ENCODE results near the gene ILDR2. TPM values are rescaled to one million over a fixed set of nuclear protein-coding genes. Genes with fewer than 3 reads are reported as not detected.
"Not testable (repeated sequence)": the region's sequence is repeated elsewhere in the genome, so short reads cannot be mapped to it uniquely, and the experiment has no call there.

Gene ILDR2
- polyA plus RNA-seq, 1 donor (not counting 4 experiments of a cell fraction or from before 2014, with no cell fraction given) = not detected

GRCh38 chr1:166882893-166883292, 92.4 kb downstream of the ILDR2 start:
- Histone ChIP-seq H3K4me2 (ENCODE audit: control insufficient read depth, extremely low read depth, insufficient read depth, low read depth, low read length) (no peak overlapping the region), H3K4me3 (ENCODE audit: control insufficient read depth in 2 of 3, extremely low read depth in 1 of 3, insufficient read depth in 2 of 3, low read depth in 1 of 3, low read length in 3 of 3) (no peak overlapping the region), H3K9me3 (ENCODE audit: control insufficient read depth, low read depth, low read length) (no peaks in the 10 kb centered on the region), H3K9ac (ENCODE audit: control insufficient read depth, extremely low read depth, insufficient read depth, low read length) (no peak overlapping the region), H2AFZ (ENCODE audit: control insufficient read depth, low read length) (no peak overlapping the region), H3K27me3 (ENCODE audit: control insufficient read depth, extremely low read depth, insufficient read depth, low read length) (peaks cover 15% of the 10 kb centered on the region), H3K79me2 (ENCODE audit: control insufficient read depth, insufficient read depth, low read length) (no peaks in the 10 kb centered on the region), H3K36me3 (ENCODE audit: control insufficient read depth in 2 of 2, extremely low read depth in 1 of 2, insufficient read depth in 2 of 2, low read length in 2 of 2) (no peaks in the 10 kb centered on the region), H3K27ac (ENCODE audit: control insufficient read depth, insufficient read depth, low read length) (no peak overlapping the region), H3K4me1 (ENCODE audit: control insufficient read depth, extremely low read depth, insufficient read depth, low read length) (no peaks in the 10 kb centered on the region), H4K20me1 (ENCODE audit: control insufficient read depth, extremely low read depth, insufficient read depth, low read length) (no peaks in the 10 kb centered on the region), H3K9me1 (ENCODE audit: control insufficient read depth, extremely low read depth, insufficient read depth, low read length) (no peaks in the 10 kb centered on the region)
- no peak for DNase-seq (ENCODE audit: low read depth, low spot score)
- FAIRE-seq = no peak
- no peak for TF ChIP-seq CTCF (optimal IDR thresholded peaks at IDR 0.05 in 1 of 3, IDR thresholded peaks at IDR 0.05 in 1 of 3, conservative IDR thresholded peaks at IDR 0.05 in 1 of 3; ENCODE audit: extremely low read depth in 1 of 3, insufficient read depth in 2 of 3, low read length in 3 of 3)
- no peak for TF ChIP-seq EZH2 (IDR thresholded peaks at IDR 0.05; ENCODE audit: low read length)
- dilution Hi-C loops (cut with MboI; ENCODE audit: extremely low pct_ligation_motif_present, low sequenced_read_pairs) = no loop called here

GRCh38 chr1:166878173-166878917, 97.0 kb downstream of the ILDR2 start:
- H3K9me3 ChIP-seq (ENCODE audit: control insufficient read depth, low read depth, low read length); dilution Hi-C loops (cut with MboI; ENCODE audit: extremely low pct_ligation_motif_present, low sequenced_read_pairs): not testable (repeated sequence)

GRCh38 chr1:166876540-166876838, 98.9 kb downstream of the ILDR2 start:
- Histone ChIP-seq H3K9me1 (ENCODE audit: control insufficient read depth, extremely low read depth, insufficient read depth, low read length) (no peaks in the 10 kb centered on the region), H3K9me3 (ENCODE audit: control insufficient read depth, low read depth, low read length) (no peaks in the 10 kb centered on the region), H3K79me2 (ENCODE audit: control insufficient read depth, insufficient read depth, low read length) (peaks cover 24% of the 10 kb centered on the region), H3K4me3 (ENCODE audit: control insufficient read depth in 2 of 3, extremely low read depth in 1 of 3, insufficient read depth in 2 of 3, low read depth in 1 of 3, low read length in 3 of 3) (peak overlapping the region; percentile 63 to 68 (median 66)), H3K4me1 (ENCODE audit: control insufficient read depth, extremely low read depth, insufficient read depth, low read length) (peaks cover 6% of the 10 kb centered on the region), H3K4me2 (ENCODE audit: control insufficient read depth, extremely low read depth, insufficient read depth, low read depth, low read length) (peak overlapping the region; percentile 92), H3K27me3 (ENCODE audit: control insufficient read depth, extremely low read depth, insufficient read depth, low read length) (no peaks in the 10 kb centered on the region), H4K20me1 (ENCODE audit: control insufficient read depth, extremely low read depth, insufficient read depth, low read length) (no peaks in the 10 kb centered on the region), H3K36me3 (ENCODE audit: control insufficient read depth in 2 of 2, extremely low read depth in 1 of 2, insufficient read depth in 2 of 2, low read length in 2 of 2) (no peaks in the 10 kb centered on the region), H2AFZ (ENCODE audit: control insufficient read depth, low read length) (peak overlapping the region; percentile 85), H3K27ac (ENCODE audit: control insufficient read depth, insufficient read depth, low read length) (peak overlapping the region; percentile 27), H3K9ac (ENCODE audit: control insufficient read depth, extremely low read depth, insufficient read depth, low read length) (peak overlapping the region; percentile 90)
- FAIRE-seq = no peak
- DNase-seq (ENCODE audit: low read depth, low spot score) = no peak
- dilution Hi-C loops (cut with MboI; ENCODE audit: extremely low pct_ligation_motif_present, low sequenced_read_pairs) = no loop called here
- TF ChIP-seq CTCF (optimal IDR thresholded peaks at IDR 0.05 in 1 of 3, IDR thresholded peaks at IDR 0.05 in 1 of 3, conservative IDR thresholded peaks at IDR 0.05 in 1 of 3; ENCODE audit: extremely low read depth in 1 of 3, insufficient read depth in 2 of 3, low read length in 3 of 3) (peak in 2 of 3 experiments; percentile 18 to 30), EZH2 (IDR thresholded peaks at IDR 0.05; ENCODE audit: low read length) (no peak)

More at GRCh38 chr1:166878173-166878917, 97.0 kb downstream of the ILDR2 start:
- not testable (repeated sequence) for FAIRE-seq; H2AFZ ChIP-seq (ENCODE audit: control insufficient read depth, low read length); H3K4me1 ChIP-seq (ENCODE audit: control insufficient read depth, extremely low read depth, insufficient read depth, low read length); H3K36me3 ChIP-seq (ENCODE audit: control insufficient read depth in 2 of 2, extremely low read depth in 1 of 2, insufficient read depth in 2 of 2, low read length in 2 of 2); H3K27ac ChIP-seq (ENCODE audit: control insufficient read depth, insufficient read depth, low read length); H3K27me3 ChIP-seq (ENCODE audit: control insufficient read depth, extremely low read depth, insufficient read depth, low read length); H3K4me2 ChIP-seq (ENCODE audit: control insufficient read depth, extremely low read depth, insufficient read depth, low read depth, low read length); DNase-seq (ENCODE audit: low read depth, low spot score); H3K4me3 ChIP-seq (ENCODE audit: control insufficient read depth in 2 of 3, extremely low read depth in 1 of 3, insufficient read depth in 2 of 3, low read depth in 1 of 3, low read length in 3 of 3); H3K9me1 ChIP-seq (ENCODE audit: control insufficient read depth, extremely low read depth, insufficient read depth, low read length); H4K20me1 ChIP-seq (ENCODE audit: control insufficient read depth, extremely low read depth, insufficient read depth, low read length); H3K9ac ChIP-seq (ENCODE audit: control insufficient read depth, extremely low read depth, insufficient read depth, low read length)
- peaks cover 18% of the 10 kb centered on the region for H3K79me2 ChIP-seq (ENCODE audit: control insufficient read depth, insufficient read depth, low read length)
